Spinal cord (tissue), 10 donors: ENCODE measurements around the gene PLEKHH1. TPM values are rescaled to one million over a fixed set of nuclear protein-coding genes. Genes with fewer than 3 reads are reported as not detected.
A peak's percentile ranks its signal among the peaks of the same experiment; 100 is the strongest.
"Not testable (repeated sequence)": the region's sequence is repeated elsewhere in the genome, so short reads cannot be mapped to it uniquely, and the experiment has no call there.

ENCODE experiments used
- DNase-seq, 6 donors: peaks; one replicate each; pipeline versions ENCODE4 v3.0.0 to v3.0.0-alpha.2; 2013 to 2015; ENCODE audit warnings: low spot score in 6 of 6, low read depth in 4 of 6
- H3K27ac ChIP-seq: one replicate; pipeline ENCODE4 v1.5.1; 2013; ENCODE audit warnings: low read depth, low read length, control low read depth
- H3K27me3 ChIP-seq: one replicate; pipeline ENCODE4 v1.6.1; 2013; ENCODE audit warnings: low read length; ENCODE audit not compliant: control insufficient read depth, insufficient read depth
- H3K36me3 ChIP-seq: one replicate; pipeline ENCODE4 v1.6.1; 2013; ENCODE audit warnings: low read length; ENCODE audit not compliant: control insufficient read depth, insufficient read depth
- H3K4me1 ChIP-seq: one replicate; pipeline ENCODE4 v1.6.1; 2013; ENCODE audit warnings: low read length; ENCODE audit not compliant: control insufficient read depth, insufficient read depth
- H3K4me3 ChIP-seq: one replicate; pipeline ENCODE4 v1.5.1; 2013; ENCODE audit warnings: low read depth, low read length, control low read depth
- H3K9me3 ChIP-seq: one replicate; pipeline ENCODE4 v1.6.1; 2013; ENCODE audit warnings: low read length; ENCODE audit not compliant: control insufficient read depth, insufficient read depth
- WGBS: methylation state at CpG from one replicate; pipeline ENCODE4 v1.1.5; 2013; ENCODE audit warnings: missing lambda C conversion rate; ENCODE audit not compliant: insufficient coverage; 5-methylcytosine and 5-hydroxymethylcytosine counted together
- polyA plus RNA-seq, 2 donors: library from polyadenylated mRNA; unstranded; fragments of 120-200 nt; gene quantifications; one replicate each; pipeline ENCODE4 v1.2.1, GENCODE V29; 2013; ENCODE audit not compliant: insufficient read length in 2 of 2
- total RNA-seq, 2 donors: library from RNA; depleted of rRNA in 1 of 2; stranded (reverse); fragments of 120-200 nt in 1 of 2; fragments of >200 nt in 1 of 2; gene quantifications; one replicate each; pipeline versions ENCODE4 v1.2.3 to v1.2.4, GENCODE V29; 2013 to 2014
- donor health status: healthy.

Gene PLEKHH1
- total and polyA plus RNA-seq, 4 donors, result 20.7 to 81.8 (median 41.6) TPM

DNA sequence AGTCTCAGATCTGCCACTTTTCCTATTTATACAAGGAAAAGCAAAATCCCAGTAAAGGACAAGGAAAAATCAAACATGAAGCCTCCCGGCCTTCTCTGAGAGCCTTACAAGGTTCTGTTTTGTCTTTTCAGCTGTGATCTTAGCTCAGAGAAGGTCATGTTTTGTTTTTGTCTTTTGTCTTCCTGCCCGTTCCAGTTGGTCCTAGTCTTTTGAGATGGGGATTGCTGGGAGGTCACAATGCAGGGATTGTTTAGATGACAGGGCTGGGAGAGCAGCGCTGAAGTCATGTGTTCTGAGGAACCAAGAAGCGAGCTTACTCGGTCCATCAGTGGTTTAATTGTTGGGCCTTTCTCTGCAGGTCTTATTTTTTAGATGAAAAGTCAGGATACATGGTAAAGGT is 6.0 kb downstream of the PLEKHH1 start:
- Histone ChIP-seq H3K9me3 (no peaks in the 10 kb centered on the region), H3K4me1 (peaks cover 5% of the 10 kb centered on the region), H3K27me3 (no peaks in the 10 kb centered on the region), H3K27ac (no peak overlapping the region), H3K4me3 (no peak overlapping the region), H3K36me3 (peaks cover 11% of the 10 kb centered on the region)
- DNase-seq, result peak in 2 of 6 donors; percentile 27 to 53
- WGBS, result 30% methylated on average over 5 of the region's 5 CpGs

- H3K4me3 ChIP-seq, result no peak overlapping the region
- no peak overlapping the region for H3K27ac ChIP-seq
- no peaks in the 10 kb centered on the region for H3K9me3 ChIP-seq
- H3K27me3 ChIP-seq, result no peaks in the 10 kb centered on the region
- DNase-seq, result no peak
- H3K36me3 ChIP-seq, result peaks cover 14% of the 10 kb centered on the region
- 66% methylated on average over 13 of the region's 24 CpGs for WGBS
- H3K4me1 ChIP-seq, result peaks cover 4% of the 10 kb centered on the region
Measured at GRCh38 chr14:67541448-67542387, 8.6 kb downstream of the PLEKHH1 start.

GRCh38 chr14:67542620-67543019 is 9.5 kb downstream of the PLEKHH1 start:
- not testable (repeated sequence) for H3K4me1 ChIP-seq, H3K4me3 ChIP-seq, DNase-seq, H3K9me3 ChIP-seq, H3K27me3 ChIP-seq, H3K27ac ChIP-seq
- peaks cover 17% of the 10 kb centered on the region for H3K36me3 ChIP-seq
- WGBS, result 98% methylated on average over 11 of the region's 13 CpGs

GRCh38 chr14:67544590-67544989 is 11.5 kb downstream of the PLEKHH1 start:
- Histone ChIP-seq H3K27me3 (no peaks in the 10 kb centered on the region), H3K4me3 (no peak overlapping the region), H3K9me3 (no peaks in the 10 kb centered on the region), H3K36me3 (peaks cover 17% of the 10 kb centered on the region), H3K4me1 (no peaks in the 10 kb centered on the region), H3K27ac (no peak overlapping the region)
- no CpG with 5 or more reads among the region's 1 CpG for WGBS
- no peak for DNase-seq

GRCh38 chr14:67547224-67547780 is 14.2 kb downstream of the PLEKHH1 start:
- H3K4me3 ChIP-seq, result no peak overlapping the region
- no peaks in the 10 kb centered on the region for H3K27me3 ChIP-seq
- H3K27ac ChIP-seq, result no peak overlapping the region
- 94% methylated on average over 4 of the region's 5 CpGs for WGBS
- no peaks in the 10 kb centered on the region for H3K9me3 ChIP-seq
- H3K4me1 ChIP-seq, result no peaks in the 10 kb centered on the region
- no peak for DNase-seq
- peaks cover 14% of the 10 kb centered on the region for H3K36me3 ChIP-seq

- H3K4me1 ChIP-seq, result no peaks in the 10 kb centered on the region
Measured at GRCh38 chr14:67549734-67550133, 16.6 kb downstream of the PLEKHH1 start.

GRCh38 chr14:67551123-67551522 is 18.0 kb downstream of the PLEKHH1 start:
- no peaks in the 10 kb centered on the region for H3K4me1 ChIP-seq
- H3K36me3 ChIP-seq, result peaks cover 25% of the 10 kb centered on the region
- no peak for DNase-seq
- H3K27ac ChIP-seq, result no peak overlapping the region
- 100% methylated on average over 1 of the region's 3 CpGs for WGBS
- H3K9me3 ChIP-seq, result no peaks in the 10 kb centered on the region
- no peak overlapping the region for H3K4me3 ChIP-seq
- H3K27me3 ChIP-seq, result no peaks in the 10 kb centered on the region

More at GRCh38 chr14:67549734-67550133, 16.6 kb downstream of the PLEKHH1 start:
- 80% methylated on average over 2 of the region's 4 CpGs for WGBS
- no peak for DNase-seq
- no peaks in the 10 kb centered on the region for H3K9me3 ChIP-seq
- H3K36me3 ChIP-seq, result peaks cover 15% of the 10 kb centered on the region
- H3K27me3 ChIP-seq, result no peaks in the 10 kb centered on the region
- H3K27ac ChIP-seq, result no peak overlapping the region
- no peak overlapping the region for H3K4me3 ChIP-seq

- DNase-seq, result no peak
- 100% methylated on average over 2 of the region's 3 CpGs for WGBS
- no peaks in the 10 kb centered on the region for H3K9me3 ChIP-seq
- H3K36me3 ChIP-seq, result peaks cover 25% of the 10 kb centered on the region
- no peaks in the 10 kb centered on the region for H3K4me1 ChIP-seq
- H3K4me3 ChIP-seq, result no peak overlapping the region
- no peak overlapping the region for H3K27ac ChIP-seq
- no peaks in the 10 kb centered on the region for H3K27me3 ChIP-seq
Measured at GRCh38 chr14:67551940-67552339, 18.9 kb downstream of the PLEKHH1 start.

DNA sequence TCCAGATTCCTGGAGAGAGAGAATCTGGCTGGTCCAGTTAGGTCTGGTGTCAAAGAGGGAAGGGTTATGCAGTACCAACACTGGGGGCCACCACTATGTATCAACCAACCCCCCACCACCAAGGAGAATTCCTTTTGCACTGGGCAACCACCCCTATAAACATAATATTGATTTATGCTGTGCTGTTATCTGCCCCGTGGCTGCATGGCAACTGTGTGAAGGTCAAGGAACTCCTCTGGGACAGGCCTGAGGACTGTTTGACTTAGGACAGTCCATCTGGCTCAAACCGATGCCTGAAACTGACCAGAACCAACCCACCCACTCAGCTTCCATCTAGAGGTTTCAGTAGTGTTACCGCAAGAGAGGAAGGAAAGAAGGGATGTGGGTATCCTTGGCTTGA is 20.5 kb downstream of the PLEKHH1 start:
- peaks cover 25% of the 10 kb centered on the region for H3K36me3 ChIP-seq
- WGBS, result 69% methylated on average over 2 of the region's 3 CpGs
- no peaks in the 10 kb centered on the region for H3K27me3 ChIP-seq
- H3K4me1 ChIP-seq, result no peaks in the 10 kb centered on the region
- H3K4me3 ChIP-seq, result no peak overlapping the region
- no peaks in the 10 kb centered on the region for H3K9me3 ChIP-seq
- no peak overlapping the region for H3K27ac ChIP-seq
- no peak for DNase-seq

DNA sequence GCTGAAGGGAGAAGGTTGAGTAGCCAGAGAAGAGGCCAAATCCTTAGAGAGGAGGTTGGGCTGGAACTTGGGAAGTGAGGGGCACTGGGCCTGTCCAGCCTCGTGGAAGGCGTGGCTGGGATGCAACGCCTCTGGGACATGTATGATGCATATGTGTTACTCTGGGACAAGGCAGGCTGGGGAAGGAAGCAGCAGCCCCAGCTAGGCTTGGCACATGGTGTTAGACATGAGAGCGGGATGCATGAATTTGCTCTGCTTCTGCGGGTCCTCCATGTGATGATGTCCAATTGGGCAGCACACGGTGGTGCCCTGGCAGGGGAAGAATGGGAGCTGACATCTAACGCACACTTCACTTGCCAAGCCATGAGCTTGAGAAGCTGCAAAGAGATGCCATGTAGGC is 21.3 kb downstream of the PLEKHH1 start:
- H3K36me3 ChIP-seq, result peaks cover 26% of the 10 kb centered on the region

More for the DNA sequence above, 21.3 kb downstream of the PLEKHH1 start:
- WGBS, result 99% methylated on average over 7 of the region's 7 CpGs
- no peak for DNase-seq
- H3K27me3 ChIP-seq, result no peaks in the 10 kb centered on the region
- H3K9me3 ChIP-seq, result no peaks in the 10 kb centered on the region
- no peak overlapping the region for H3K4me3 ChIP-seq
- no peaks in the 10 kb centered on the region for H3K4me1 ChIP-seq
- H3K27ac ChIP-seq, result no peak overlapping the region
